K562 (cell line): Measurements from ENCODE around the gene ATP6V0E2. TPM values are rescaled to one million over a fixed set of nuclear protein-coding genes. Genes with fewer than 3 reads are reported as not detected.

ENCODE experiments used
- ATF3 ChIP-seq, 2 experiments: fragments of 450-650 bp in 1 of 2; sonication (generic) in 1 of 2; formaldehyde crosslinking in 1 of 2; IDR thresholded peaks in 1 of 2; conservative IDR thresholded peaks in 1 of 2; 2 replicates each; pipeline versions ENCODE4 v1.6.1 to v1.8.1; 2016 to 2023; ENCODE audit warnings: mild to moderate bottlenecking in 2 of 2, moderate library complexity in 2 of 2, inconsistent platforms in 1 of 2, missing genetic modification reagents in 1 of 2
- CHD1 ChIP-seq: fragments of 200-600 bp; sonication (generic); IDR thresholded peaks from one replicate; pipeline ENCODE4 v1.6.1; 2012; ENCODE audit warnings: mild to moderate bottlenecking, moderate library complexity, low read length, inconsistent platforms
- E2F5 ChIP-seq: sonication (generic); formaldehyde crosslinking; IDR thresholded peaks from 2 replicates; pipeline ENCODE4 v1.8.0; 2022; ENCODE audit warnings: mild to moderate bottlenecking, missing genetic modification reagents
- EP400 ChIP-seq: fragments of 450-650 bp; IDR thresholded peaks from 2 replicates; pipeline ENCODE4 v1.6.1; 2017; ENCODE audit warnings: antibody characterized with exemption, mild to moderate bottlenecking, moderate library complexity
- HEY1 ChIP-seq: fragments of 250-450 bp; sonication (Bioruptor Pico); IDR thresholded peaks from 2 replicates; pipeline ENCODE4 v1.5.0; 2020; ENCODE audit warnings: mild to moderate bottlenecking, moderate library complexity, borderline replicate concordance
- KDM5B ChIP-seq: fragments of 200-600 bp; sonication (generic); IDR thresholded peaks from 2 replicates; pipeline ENCODE4 v1.6.1; 2012; ENCODE audit warnings: low read depth, mild to moderate bottlenecking, moderate library complexity, low read length, control low read depth, inconsistent platforms; ENCODE audit not compliant: insufficient replicate concordance
- MEIS2 ChIP-seq: fragments of 450-650 bp; IDR thresholded peaks from 2 replicates; pipeline ENCODE4 v1.6.1; 2014; ENCODE audit warnings: mild to moderate bottlenecking; ENCODE audit not compliant: partially characterized antibody
- NR4A1 ChIP-seq, 2 experiments: fragments of 250-450 bp in 1 of 2; fragments of 450-650 bp in 1 of 2; sonication (Bioruptor Pico) in 1 of 2; IDR thresholded peaks; 2 replicates each; pipeline versions ENCODE4 v1.4.0 to v1.6.1; 2016 to 2020; ENCODE audit warnings: mild to moderate bottlenecking in 2 of 2, missing compliant biosample characterization in 1 of 2, missing genetic modification characterization in 1 of 2, moderate library complexity in 1 of 2
- PHF20 ChIP-seq: fragments of 450-650 bp; IDR thresholded peaks from 2 replicates; pipeline ENCODE4 v1.6.1; 2018; ENCODE audit not compliant: partially characterized antibody
- PKNOX1 ChIP-seq: fragments of 450-650 bp; IDR thresholded peaks from 2 replicates; pipeline ENCODE4 v1.6.1; 2016
- RAD21 ChIP-seq, 2 experiments: fragments of 250-450 bp in 1 of 2; fragments of 450-650 bp in 1 of 2; sonication (Bioruptor Pico) in 1 of 2; formaldehyde crosslinking in 1 of 2; IDR thresholded peaks in 1 of 2; conservative IDR thresholded peaks in 1 of 2; 2 replicates each; pipeline versions ENCODE4 v1.4.0 to v1.8.0; 2020 to 2022; ENCODE audit warnings: mild to moderate bottlenecking in 2 of 2, moderate library complexity in 1 of 2
- TEAD1 ChIP-seq, 2 experiments: fragments of 450-650 bp in 1 of 2; sonication (generic) in 1 of 2; formaldehyde crosslinking; IDR thresholded peaks; 2 replicates each; pipeline versions ENCODE4 v1.4.0 to v1.8.0; 2020 to 2022; ENCODE audit warnings: mild to moderate bottlenecking in 2 of 2, missing genetic modification reagents in 1 of 2
- TEAD2 ChIP-seq: fragments of 450-650 bp; IDR thresholded peaks from 2 replicates; pipeline ENCODE4 v1.6.1; 2016; ENCODE audit warnings: missing genetic modification characterization, control low read depth, missing compliant biosample characterization
- TOE1 ChIP-seq, 2 experiments: fragments of 450-650 bp in 1 of 2; sonication (generic) in 1 of 2; formaldehyde crosslinking in 1 of 2; IDR thresholded peaks; 2 replicates each; pipeline versions ENCODE4 v1.7.1 to v1.8.0; 2016 to 2022; ENCODE audit warnings: borderline replicate concordance in 2 of 2, mild to moderate bottlenecking in 2 of 2, antibody characterized with exemption in 1 of 2, inconsistent platforms in 1 of 2, low read depth in 1 of 2, missing genetic modification reagents in 1 of 2, moderate library complexity in 1 of 2
- ZFP1 ChIP-seq: fragments of 450-650 bp; formaldehyde crosslinking; IDR thresholded peaks from 2 replicates; pipeline ENCODE4 v1.4.0; 2020; ENCODE audit warnings: mild to moderate bottlenecking, mixed read lengths
- ZNF232 ChIP-seq: sonication (generic); formaldehyde crosslinking; IDR thresholded peaks from 2 replicates; pipeline ENCODE4 v1.8.0; 2022; ENCODE audit warnings: mild to moderate bottlenecking, missing genetic modification reagents
- ZNF431 ChIP-seq: sonication (generic); formaldehyde crosslinking; IDR thresholded peaks from 2 replicates; pipeline ENCODE4 v1.8.0; 2022; ENCODE audit warnings: mild to moderate bottlenecking, missing genetic modification reagents
- ZNF518B ChIP-seq: fragments of 250-450 bp; sonication (Bioruptor Pico); IDR thresholded peaks from 2 replicates; pipeline ENCODE4 v1.5.0; 2021; ENCODE audit warnings: mild to moderate bottlenecking, moderate library complexity
- polyA plus RNA-seq, 8 experiments: library from polyadenylated mRNA; depleted of rRNA in 4 of 8; stranded (reverse) in 5 of 8; unstranded in 3 of 8; fragments of >200 nt; fragmentation: Nextera tagmentation in 2 of 8; fragmentation: Illumina TruSeq in 1 of 8; extraction: Ambion mirVana in 2 of 8; extraction: Trizol in 1 of 8; gene quantifications; 2 replicates each; pipeline versions ENCODE4 v1.2.1 to v1.2.3, GENCODE V29; 2011 to 2014; ENCODE audit warnings: inconsistent platforms in 1 of 8, missing spikeins in 1 of 8
- total RNA-seq, 7 experiments: library from RNA; depleted of rRNA in 6 of 7; stranded (reverse); fragments of >200 nt in 6 of 7; fragmentation: Illumina TruSeq in 2 of 7; extraction: Trizol in 2 of 7; gene quantifications; 2 replicates each; pipeline versions ENCODE4 v1.2.1 to v1.2.3, GENCODE V29; 2011 to 2021; ENCODE audit warnings: low replicate concordance in 1 of 7

Gene ATP6V0E2
- total and polyA plus RNA-seq, 9 of the 15 experiments (the other 6 are each of a cell fraction or from before 2014, with no cell fraction given), result 0.55 to 18.5 (median 10.9) TPM

GRCh38 chr7:149872419-149873073 is 1.2 kb upstream of the ATP6V0E2 start (continued):
- no peak for TF ChIP-seq ZNF518B (CRISPR knock-in tag)
- TF ChIP-seq PHF20, result peak; percentile 60
- TF ChIP-seq MEIS2, result no peak
- TF ChIP-seq HEY1 (CRISPR knock-in tag), result no peak
- TF ChIP-seq EP400, result peak; percentile 81
- peak in 1 of 2 experiments; percentile 25; a peak in 1 of 4 replicates for TF ChIP-seq TEAD1 (CRISPR knock-in tag; IDR thresholded peaks at IDR 0.05)
- peak; percentile 86 for TF ChIP-seq ZFP1 (CRISPR knock-in tag)
- TF ChIP-seq TEAD2 (tag), result no peak
- peak; percentile 61 for TF ChIP-seq CHD1
- no peak for TF ChIP-seq NR4A1 (CRISPR knock-in tag; IDR thresholded peaks at IDR 0.05)
- TF ChIP-seq NR4A1 (tag; IDR thresholded peaks at IDR 0.05), result peak; percentile 53
- no peak; the same call in 1 of the 2 replicates for TF ChIP-seq ATF3 (IDR thresholded peaks at IDR 0.05)
- TF ChIP-seq ATF3 (CRISPR knock-in tag; conservative IDR thresholded peaks at IDR 0.05), result peak; percentile 66; the same call in 1 of the 2 replicates
- peak; percentile 55 for TF ChIP-seq ZNF431 (CRISPR knock-in tag)
- TF ChIP-seq PKNOX1, result 0 out of 2 replicates have a peak, but pooled peaks have one; percentile 30
- TF ChIP-seq RAD21 (CRISPR knock-in tag; conservative IDR thresholded peaks at IDR 0.05 in 1 of 2, IDR thresholded peaks at IDR 0.05 in 1 of 2), result peak; percentile 25 to 27; a peak in 2 of 4 replicates
- peak; percentile 79; the same call in 1 of the 2 replicates for TF ChIP-seq TOE1 (IDR thresholded peaks at IDR 0.05; ENCODE audit: borderline replicate concordance)
- no peak for TF ChIP-seq TOE1 (CRISPR knock-in tag; IDR thresholded peaks at IDR 0.05; ENCODE audit: borderline replicate concordance, low read depth)
- TF ChIP-seq E2F5, result peak; percentile 24; the same call in 1 of the 2 replicates
- TF ChIP-seq ZNF232 (CRISPR knock-in tag), result no peak
- TF ChIP-seq KDM5B, result peak; percentile 14
